Mesothelial cell of epicardium (in vitro differentiated cells): ENCODE data around the gene HAVCR2. TPM values are rescaled to one million over a fixed set of nuclear protein-coding genes. Genes with fewer than 3 reads are reported as not detected.

ENCODE experiments used
- DNase-seq, 2 experiments: peaks; one replicate each; pipeline ENCODE4 v3.0.0; 2021; ENCODE audit warnings: low spot score in 2 of 2; ENCODE audit not compliant: unreplicated experiment in 2 of 2
- H3K27ac Mint-ChIP-seq: 2 replicates; pipeline ENCODE4 v1.8.0; 2021; ENCODE audit warnings: mixed read lengths
- H3K27me3 Mint-ChIP-seq: 2 replicates; pipeline ENCODE4 v1.8.0; 2021; ENCODE audit warnings: low read depth, mixed read lengths
- H3K36me3 Mint-ChIP-seq: 2 replicates; pipeline ENCODE4 v1.8.0; 2021; ENCODE audit warnings: mixed read lengths
- H3K4me1 Mint-ChIP-seq: 2 replicates; pipeline ENCODE4 v1.8.0; 2021; ENCODE audit warnings: mixed read lengths
- H3K4me3 Mint-ChIP-seq: 2 replicates; pipeline ENCODE4 v1.8.0; 2021; ENCODE audit warnings: mild to moderate bottlenecking, moderate library complexity, mixed read lengths
- H3K9me3 Mint-ChIP-seq: 2 replicates; pipeline ENCODE4 v1.8.0; 2021; ENCODE audit warnings: mixed read lengths
- CTCF ChIP-seq: fragments of 200-600 bp; sonication (generic); IDR thresholded peaks from one replicate; pipeline ENCODE4 v1.5.0; 2021; ENCODE audit warnings: antibody characterized with exemption; ENCODE audit not compliant: unreplicated experiment
- total RNA-seq: library from RNA; stranded (reverse); gene quantifications from 3 replicates; pipeline ENCODE4 v1.2.1, GENCODE V29; 2021

The HAVCR2 gene
- total RNA-seq, 1 donor from 2014 or later: 1.2 TPM

GRCh38 chr5:157109744-157110143 lies 900 bp upstream of the HAVCR2 start:
- H3K9me3 Mint-ChIP-seq: no peaks in the 10 kb centered on the region
- H3K27me3 Mint-ChIP-seq: no peaks in the 10 kb centered on the region
- no peak overlapping the region for H3K27ac Mint-ChIP-seq
- H3K4me1 Mint-ChIP-seq: peaks cover 6% of the 10 kb centered on the region
- H3K36me3 Mint-ChIP-seq: no peaks in the 10 kb centered on the region
- no peak overlapping the region for H3K4me3 Mint-ChIP-seq
- no peak for TF ChIP-seq CTCF
- DNase-seq: no peak

GRCh38 chr5:157107508-157107907 lies 1.3 kb downstream of the HAVCR2 start:
- Mint-ChIP-seq H3K36me3 (no peaks in the 10 kb centered on the region), H3K27ac (no peak overlapping the region), H3K27me3 (no peaks in the 10 kb centered on the region), H3K4me3 (no peak overlapping the region), H3K4me1 (peaks cover 6% of the 10 kb centered on the region), H3K9me3 (no peaks in the 10 kb centered on the region)
- TF ChIP-seq CTCF: no peak
- DNase-seq: no peak

GRCh38 chr5:157106630-157107461 lies 2.0 kb downstream of the HAVCR2 start:
- no peak overlapping the region for H3K27ac Mint-ChIP-seq
- no peaks in the 10 kb centered on the region for H3K9me3 Mint-ChIP-seq
- no peaks in the 10 kb centered on the region for H3K36me3 Mint-ChIP-seq
- no peak for TF ChIP-seq CTCF
- peaks cover 6% of the 10 kb centered on the region for H3K4me1 Mint-ChIP-seq
- H3K27me3 Mint-ChIP-seq: no peaks in the 10 kb centered on the region
- no peak overlapping the region for H3K4me3 Mint-ChIP-seq
- no peak for DNase-seq

- no peak for TF ChIP-seq CTCF
- no peak for DNase-seq
- Mint-ChIP-seq H3K4me1 (peaks cover 8% of the 10 kb centered on the region), H3K36me3 (no peaks in the 10 kb centered on the region), H3K27me3 (no peaks in the 10 kb centered on the region), H3K4me3 (no peak overlapping the region), H3K9me3 (no peaks in the 10 kb centered on the region), H3K27ac (no peak overlapping the region)
Observed at GRCh38 chr5:157100140-157100679, 8.6 kb downstream of the HAVCR2 start.

- no peak for DNase-seq
- Mint-ChIP-seq H3K4me1 (no peaks in the 10 kb centered on the region), H3K4me3 (no peak overlapping the region), H3K27ac (no peak overlapping the region), H3K9me3 (no peaks in the 10 kb centered on the region), H3K27me3 (no peaks in the 10 kb centered on the region), H3K36me3 (no peaks in the 10 kb centered on the region)
- TF ChIP-seq CTCF: no peak
Observed at GRCh38 chr5:157088342-157088990, 20.4 kb downstream of the HAVCR2 start.
